ENCODE measurements around the gene BBLN. TPM values are rescaled to one million over a fixed set of nuclear protein-coding genes. Genes with fewer than 3 reads are reported as not detected.

The BBLN gene
- total RNA-seq, 1 experiment from 2014 or later = 154 TPM

GRCh38 chr9:128145951-128146351 lies 14.1 kb upstream of the BBLN start:
- Histone ChIP-seq H3K4me1 (replicated peaks; ENCODE audit: insufficient read depth) (peaks cover 76% of the 10 kb centered on the region), H3K9me3 (ENCODE audit: insufficient read depth, low read depth) (no peaks in the 10 kb centered on the region), H3K36me3 (ENCODE audit: low read depth) (peaks cover 7% of the 10 kb centered on the region; the same call in 1 of the 2 replicates), H3K9me2 (ENCODE audit: insufficient read depth) (no peaks in the 10 kb centered on the region), H3K27ac (peak overlapping the region; percentile 87), H3K27me3 (ENCODE audit: insufficient read depth, low read depth) (no peaks in the 10 kb centered on the region), H3K4me3 (peak overlapping the region; percentile 20; the same call in 1 of the 2 replicates), H3F3A (ENCODE audit: insufficient read depth, low read depth) (peaks cover 75% of the 10 kb centered on the region), H3K4me2 (peak overlapping the region; percentile 72), H4K20me1 (ENCODE audit: insufficient read depth) (peaks cover 3% of the 10 kb centered on the region), H2AFZ (no peak overlapping the region), H3K79me2 (ENCODE audit: low read depth) (peaks cover 41% of the 10 kb centered on the region)
- TF ChIP-seq CTCF (conservative IDR thresholded peaks at IDR 0.05) (no peak), EZH2 (IDR thresholded peaks at IDR 0.05; ENCODE audit: low read depth) (no peak)
- ChIA-PET POLR2A (ENCODE audit: unreplicated experiment) (interaction anchor here (0.6 to 0.7 kb wide), 4 partner anchors 14 to 229 kb away, joined by 3 to 5 read pairs (median 4); partner anchors contain the start of genes BBLN, CIZ1 and ST6GALNAC4), CTCF (interaction anchor here (0.5 to 0.6 kb wide), 3 partner anchors 46 to 193 kb away, joined by 3 to 9 read pairs (median 3); no protein-coding TSS in a partner anchor)
- intact Hi-C loops (cut with micrococcal nuclease; ENCODE audit: unreplicated experiment) = loop anchor here (5.0 kb wide), 1 partner anchor 46 kb away; the partner anchor contains the start of gene CIZ1
- DNase-seq = no peak
- BruUV-seq (replicated peaks) = no TSS peak

GRCh38 chr9:128146591-128147120 lies 13.4 kb upstream of the BBLN start:
- Histone ChIP-seq H3K9me2 (ENCODE audit: insufficient read depth) (no peaks in the 10 kb centered on the region), H3K79me2 (ENCODE audit: low read depth) (peaks cover 44% of the 10 kb centered on the region), H3K4me1 (replicated peaks; ENCODE audit: insufficient read depth) (peaks cover 80% of the 10 kb centered on the region), H3K27ac (peak overlapping the region; percentile 87), H3K4me3 (no peak overlapping the region), H3K36me3 (ENCODE audit: low read depth) (peaks cover 7% of the 10 kb centered on the region; the same call in 1 of the 2 replicates), H2AFZ (no peak overlapping the region), H3K27me3 (ENCODE audit: insufficient read depth, low read depth) (no peaks in the 10 kb centered on the region), H3K4me2 (peak overlapping the region; percentile 72), H3F3A (ENCODE audit: insufficient read depth, low read depth) (peaks cover 81% of the 10 kb centered on the region), H3K9me3 (ENCODE audit: insufficient read depth, low read depth) (no peaks in the 10 kb centered on the region), H4K20me1 (ENCODE audit: insufficient read depth) (peaks cover 9% of the 10 kb centered on the region)
- CTCF ChIA-PET = interaction anchor here (0.6 kb wide), 1 partner anchor 45 kb away, joined by 3 read pairs; no protein-coding TSS in a partner anchor
- no peak for DNase-seq
- TF ChIP-seq EZH2 (IDR thresholded peaks at IDR 0.05; ENCODE audit: low read depth) = no peak
- TF ChIP-seq CTCF (conservative IDR thresholded peaks at IDR 0.05) = no peak
- BruUV-seq (replicated peaks) = no TSS peak
- intact Hi-C loops (cut with micrococcal nuclease; ENCODE audit: unreplicated experiment) = loop anchor here (5.0 kb wide), 1 partner anchor 46 kb away; the partner anchor contains the start of gene CIZ1
- POLR2A ChIA-PET (ENCODE audit: unreplicated experiment) = interaction anchor here (0.7 kb wide), 1 partner anchor 13 kb away, joined by 4 read pairs; the partner anchor contains the start of gene BBLN

GRCh38 chr9:128148509-128149000 lies 11.5 kb upstream of the BBLN start:
- Histone ChIP-seq H3F3A (ENCODE audit: insufficient read depth, low read depth) (peaks cover 81% of the 10 kb centered on the region), H4K20me1 (ENCODE audit: insufficient read depth) (peaks cover 24% of the 10 kb centered on the region), H3K9me3 (ENCODE audit: insufficient read depth, low read depth) (no peaks in the 10 kb centered on the region), H3K79me2 (ENCODE audit: low read depth) (peaks cover 44% of the 10 kb centered on the region), H3K4me3 (peak overlapping the region; percentile 97; the same call in 1 of the 2 replicates), H3K27me3 (ENCODE audit: insufficient read depth, low read depth) (no peaks in the 10 kb centered on the region), H3K4me1 (replicated peaks; ENCODE audit: insufficient read depth) (peaks cover 66% of the 10 kb centered on the region), H3K36me3 (ENCODE audit: low read depth) (peaks cover 7% of the 10 kb centered on the region; the same call in 1 of the 2 replicates), H3K27ac (peak overlapping the region; percentile 99), H2AFZ (no peak overlapping the region), H3K9me2 (ENCODE audit: insufficient read depth) (no peaks in the 10 kb centered on the region), H3K4me2 (peak overlapping the region; percentile 100)
- no peak for DNase-seq
- no peak for TF ChIP-seq CTCF (conservative IDR thresholded peaks at IDR 0.05)
- TF ChIP-seq EZH2 (IDR thresholded peaks at IDR 0.05; ENCODE audit: low read depth) = no peak
- intact Hi-C loops (cut with micrococcal nuclease; ENCODE audit: unreplicated experiment) = loop anchor here (5.0 kb wide), 1 partner anchor 44 kb away; the partner anchor contains the start of gene CIZ1
- ChIA-PET POLR2A (ENCODE audit: unreplicated experiment) (interaction anchor here (0.6 to 0.8 kb wide), 2 partner anchors 11 to 41 kb away, joined by 5 to 10 read pairs; no protein-coding TSS in a partner anchor), CTCF (no interaction called here)
- BruUV-seq (replicated peaks) = TSS peak; percentile 43

All from PC-9 (cell line).